SU-DHL-6 (cell line): Measurements from ENCODE around the gene EEF1B2.
"Not testable (repeated sequence)": the region's sequence is repeated elsewhere in the genome, so short reads cannot be mapped to it uniquely, and the experiment has no call there.

Source experiments
- H2AFZ ChIP-seq: fragments of 200-600 bp; sonication (generic); 2 replicates; pipeline ENCODE4 v1.6.1; 2014; ENCODE audit warnings: low read depth, mild to moderate bottlenecking, moderate library complexity, mixed read lengths, antibody characterized with exemption, low read length; ENCODE audit not compliant: severe bottlenecking
- H3F3A ChIP-seq: fragments of 200-600 bp; shearing (Covaris generic); 2 replicates; pipeline ENCODE4 v1.6.0; 2016; ENCODE audit warnings: antibody characterized with exemption, mild to moderate bottlenecking; ENCODE audit not compliant: insufficient read depth
- H3K27ac ChIP-seq: fragments of 200-600 bp; sonication (generic); 2 replicates; pipeline ENCODE4 v1.5.1; 2016; ENCODE audit warnings: low read depth, mild to moderate bottlenecking, low read length, moderate library complexity, mixed read lengths
- H3K27me3 ChIP-seq: fragments of 200-600 bp; sonication (generic), shearing (Covaris generic); 2 replicates; pipeline ENCODE4 v1.6.0; 2014; ENCODE audit warnings: mild to moderate bottlenecking, low read length
- H3K36me3 ChIP-seq: fragments of 200-600 bp; sonication (generic); 2 replicates; pipeline ENCODE4 v1.6.1; 2014; ENCODE audit warnings: mild to moderate bottlenecking, low read length, mixed read lengths
- H3K4me2 ChIP-seq: fragments of 300-600, 200-600 bp; shearing (Covaris generic), sonication (generic); 2 replicates; pipeline ENCODE4 v1.6.0; 2014; ENCODE audit warnings: low read length, low read depth, mild to moderate bottlenecking; ENCODE audit not compliant: poor library complexity, severe bottlenecking
- H3K4me3 ChIP-seq: fragments of 200-600 bp; sonication (generic); 2 replicates; pipeline ENCODE4 v1.5.1; 2014; ENCODE audit warnings: antibody characterized with exemption, low read length, mild to moderate bottlenecking, mixed read lengths; ENCODE audit not compliant: insufficient read depth, poor library complexity, severe bottlenecking
- H3K79me2 ChIP-seq: fragments of 200-600 bp; sonication (generic); 2 replicates; pipeline ENCODE4 v1.6.1; 2014; ENCODE audit warnings: mild to moderate bottlenecking, low read length, moderate library complexity; ENCODE audit not compliant: insufficient read depth
- H3K9ac ChIP-seq: fragments of 200-600 bp; sonication (generic); 2 replicates; pipeline ENCODE4 v1.7.0; 2014; ENCODE audit warnings: mild to moderate bottlenecking, low read length
- H3K9me2 ChIP-seq: fragments of 200-600 bp; sonication (generic); replicated peaks from 2 replicates; pipeline ENCODE4 v1.6.1; 2014; ENCODE audit warnings: low read length; ENCODE audit not compliant: insufficient read depth
- H3K9me3 ChIP-seq: fragments of 200-600 bp; sonication (generic); 2 replicates; pipeline ENCODE4 v1.6.1; 2014; ENCODE audit warnings: low read length, mixed read lengths; ENCODE audit not compliant: insufficient read depth
- H4K20me1 ChIP-seq: fragments of 200-600 bp; sonication (generic); 2 replicates; pipeline ENCODE4 v1.6.1; 2014; ENCODE audit warnings: low read depth, mild to moderate bottlenecking, antibody characterized with exemption, low read length, moderate library complexity, mixed read lengths
- CTCF ChIP-seq: fragments of 200-600 bp; sonication (generic); IDR thresholded peaks from one replicate; pipeline ENCODE4 v1.5.1; 2017; ENCODE audit warnings: antibody characterized with exemption, mild to moderate bottlenecking, low read length, moderate library complexity; ENCODE audit not compliant: insufficient read depth, poor library complexity, severe bottlenecking
- EZH2phosphoT487 ChIP-seq: fragments of 200-600 bp; sonication (generic), shearing (Covaris generic); conservative IDR thresholded peaks from 2 replicates; pipeline ENCODE4 v1.6.1; 2018; ENCODE audit warnings: mild to moderate bottlenecking, antibody characterized with exemption, low read length, moderate library complexity, mixed read lengths

Gene EEF1B2

DNA sequence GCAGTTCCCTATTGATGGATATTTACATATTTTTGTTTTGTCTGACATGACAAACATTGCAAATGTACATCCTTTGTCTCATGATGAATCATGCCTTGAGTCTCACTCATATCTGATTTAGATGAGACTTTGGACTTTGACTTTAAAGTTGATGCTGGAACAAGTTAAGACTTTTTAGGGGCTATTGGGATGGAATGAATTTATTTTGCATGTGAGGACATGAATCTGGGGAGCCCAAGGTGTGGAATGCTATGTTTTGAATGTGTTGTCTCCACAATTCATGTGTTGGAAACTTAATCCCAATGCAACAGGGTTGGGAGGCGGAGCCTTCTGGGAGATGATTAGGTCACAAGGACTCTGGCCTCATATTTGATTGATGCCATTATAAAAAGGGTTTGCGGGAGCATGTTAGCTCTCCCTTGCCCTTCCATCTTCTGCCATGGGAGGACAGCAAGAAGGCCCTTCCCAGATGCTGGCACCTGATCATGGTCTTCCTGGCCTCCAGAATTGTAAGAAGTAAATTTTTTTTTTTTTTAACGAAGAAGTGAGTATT is 44.6 kb upstream of the EEF1B2 start:
- Histone ChIP-seq H3F3A (no peaks in the 10 kb centered on the region), H3K9ac (no peak overlapping the region), H3K4me2 (no peak overlapping the region), H2AFZ (no peak overlapping the region), H3K4me3 (no peak overlapping the region), H3K9me2 (no peaks in the 10 kb centered on the region), H3K27ac (no peak overlapping the region), H3K36me3 (peaks cover 2% of the 10 kb centered on the region; the same call in 1 of the 2 replicates), H3K9me3 (no peaks in the 10 kb centered on the region), H4K20me1 (no peaks in the 10 kb centered on the region), H3K79me2 (no peaks in the 10 kb centered on the region), H3K27me3 (no peaks in the 10 kb centered on the region)
- TF ChIP-seq EZH2phosphoT487 (no peak), CTCF (no peak)

DNA sequence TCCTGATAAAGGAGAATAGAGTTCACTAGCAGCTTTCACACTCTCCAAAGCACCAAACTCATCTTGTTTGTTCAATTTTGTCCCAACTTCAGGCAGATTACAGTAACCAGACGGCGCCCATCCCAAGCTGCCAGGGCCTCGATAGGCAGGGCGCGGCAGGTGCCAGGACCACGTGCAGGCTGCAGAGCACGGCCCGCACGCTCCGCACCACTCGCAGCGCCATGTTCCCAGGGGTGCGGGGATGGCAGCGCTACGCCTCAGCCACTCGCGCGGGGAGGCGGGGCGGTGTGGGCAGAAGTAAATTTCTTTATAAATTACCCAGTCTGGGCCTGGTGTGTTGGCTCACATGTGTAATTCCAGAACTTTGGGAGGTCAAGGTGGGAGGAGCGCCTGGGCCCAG is 43.4 kb upstream of the EEF1B2 start:
- Histone ChIP-seq H3K4me2 (no peak overlapping the region), H3K36me3 (peaks cover 13% of the 10 kb centered on the region), H3K9ac (no peak overlapping the region), H3K4me3 (no peak overlapping the region), H3K79me2 (no peaks in the 10 kb centered on the region), H3K27me3 (no peaks in the 10 kb centered on the region), H3K27ac (no peak overlapping the region), H3K9me3 (no peaks in the 10 kb centered on the region), H2AFZ (no peak overlapping the region), H3F3A (no peaks in the 10 kb centered on the region), H3K9me2 (no peaks in the 10 kb centered on the region), H4K20me1 (no peaks in the 10 kb centered on the region)
- no peak for TF ChIP-seq CTCF
- no peak for TF ChIP-seq EZH2phosphoT487

DNA sequence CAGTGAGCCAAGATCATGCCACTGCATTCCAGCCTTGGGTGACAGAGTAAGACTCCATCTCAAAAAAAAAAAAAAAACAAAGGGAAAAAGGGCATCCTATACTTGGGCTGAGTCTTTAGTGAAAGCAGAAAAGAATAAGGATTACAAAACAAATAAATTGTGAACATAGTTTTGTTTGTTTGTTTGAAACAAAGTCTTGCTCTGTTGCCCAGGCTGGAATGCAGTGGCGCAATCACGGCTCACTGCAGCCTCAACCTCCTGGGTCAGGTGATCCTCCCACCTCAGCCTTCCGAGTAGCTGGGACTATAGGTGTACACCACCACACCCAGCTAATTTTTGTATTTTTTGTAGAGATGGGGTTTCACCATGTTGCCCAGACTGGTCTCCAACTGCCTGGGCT is 37.1 kb upstream of the EEF1B2 start:
- not testable (repeated sequence) for H3K79me2 ChIP-seq, H2AFZ ChIP-seq, H4K20me1 ChIP-seq, H3K9me2 ChIP-seq, H3K27ac ChIP-seq, H3F3A ChIP-seq, H3K4me2 ChIP-seq, H3K9me3 ChIP-seq, H3K27me3 ChIP-seq, H3K9ac ChIP-seq, H3K4me3 ChIP-seq
- peaks cover 47% of the 10 kb centered on the region for H3K36me3 ChIP-seq

- Histone ChIP-seq H3K27me3 (no peaks in the 10 kb centered on the region), H3K4me2 (no peak overlapping the region)
- TF ChIP-seq EZH2phosphoT487 (no peak), CTCF (no peak)
These were observed 33.8 kb upstream of the EEF1B2 start for GRCh38 chr2:206125901-206126300.

More at GRCh38 chr2:206125901-206126300, 33.8 kb upstream of the EEF1B2 start:
- no peak overlapping the region for H3K4me3 ChIP-seq
- no peak overlapping the region for H3K27ac ChIP-seq
- H3K9me2 ChIP-seq, result no peaks in the 10 kb centered on the region
- 0 out of 2 replicates have a peak, but pooled peaks cover 4% of the 10 kb centered on the region for H3F3A ChIP-seq
- peaks cover 48% of the 10 kb centered on the region for H3K36me3 ChIP-seq
- H4K20me1 ChIP-seq, result no peaks in the 10 kb centered on the region
- no peaks in the 10 kb centered on the region for H3K79me2 ChIP-seq
- no peak overlapping the region for H2AFZ ChIP-seq
- H3K9me3 ChIP-seq, result no peaks in the 10 kb centered on the region
- H3K9ac ChIP-seq, result no peak overlapping the region
